HG03460 (cell line): ENCODE results near the gene LLGL2.

ENCODE experiments used
- ATAC-seq: cut with Tn5 transposase; IDR thresholded peaks from one replicate; pipeline ENCODE4 v1.9.1; 2021; ENCODE audit not compliant: unreplicated experiment

The LLGL2 gene

GRCh38 chr17:75611851-75612429 lies 86.4 kb downstream of the LLGL2 start:
- ATAC-seq = no peak

GRCh38 chr17:75612906-75613626 lies 87.6 kb downstream of the LLGL2 start:
- no peak for ATAC-seq

- no peak for ATAC-seq
These were observed 88.5 kb downstream of the LLGL2 start for GRCh38 chr17:75614006-75614405.

GRCh38 chr17:75614556-75615270 lies 89.2 kb downstream of the LLGL2 start:
- no peak for ATAC-seq

- ATAC-seq = no peak
These were observed 89.8 kb downstream of the LLGL2 start for GRCh38 chr17:75615301-75615700.

- no peak for ATAC-seq
These were observed 91.1 kb downstream of the LLGL2 start for GRCh38 chr17:75616521-75617122.

GRCh38 chr17:75617218-75617617 lies 91.7 kb downstream of the LLGL2 start:
- ATAC-seq = no peak

GRCh38 chr17:75617675-75618074 lies 92.2 kb downstream of the LLGL2 start:
- no peak for ATAC-seq

- no peak for ATAC-seq
These were observed 94.3 kb downstream of the LLGL2 start for GRCh38 chr17:75619506-75620431.

GRCh38 chr17:75621489-75621888 lies 96.0 kb downstream of the LLGL2 start:
- no peak for ATAC-seq

GRCh38 chr17:75622076-75622475 lies 96.6 kb downstream of the LLGL2 start:
- ATAC-seq = no peak

- no peak for ATAC-seq
These were observed 97.3 kb downstream of the LLGL2 start for GRCh38 chr17:75622771-75623273.

GRCh38 chr17:75623386-75623785 lies 97.9 kb downstream of the LLGL2 start:
- ATAC-seq = no peak

GRCh38 chr17:75624021-75624420 lies 98.5 kb downstream of the LLGL2 start:
- no peak for ATAC-seq
